Activated naive CD4-positive, alpha-beta T cell treated with anti-CD3 and anti-CD28 coated beads, Interleukin-2, amount 50 U/mL, for 72 hours (primary cell): Measurements from ENCODE around the gene SRMS. TPM values are rescaled to one million over a fixed set of nuclear protein-coding genes. Genes with fewer than 3 reads are reported as not detected.
A peak's percentile ranks its signal among the peaks of the same experiment; 100 is the strongest.
"Not testable (repeated sequence)": the region's sequence is repeated elsewhere in the genome, so short reads cannot be mapped to it uniquely, and the experiment has no call there.

Experiments
- ATAC-seq, 2 donors: fragments of 150-1000 bp; cut with Tn5 transposase; 2 replicates each; pipeline ENCODE4 v1.10.0; 2021; ENCODE audit warnings: mild to moderate bottlenecking in 2 of 2, moderate library complexity in 2 of 2
- DNase-seq, 2 donors: peaks; one replicate each; pipeline ENCODE4 v3.0.0; 2021 to 2022; ENCODE audit warnings: low spot score in 2 of 2
- H3K27ac Mint-ChIP-seq, 2 donors: one replicate each; pipeline ENCODE4 v1.8.0; 2022; ENCODE audit warnings: mild to moderate bottlenecking in 2 of 2, mixed read lengths in 2 of 2
- H3K36me3 Mint-ChIP-seq, 2 donors: one replicate each; pipeline ENCODE4 v1.8.0; 2022; ENCODE audit warnings: mixed read lengths in 2 of 2
- H3K9me3 Mint-ChIP-seq, 2 donors: one replicate each; pipeline ENCODE4 v1.8.0; 2022; ENCODE audit warnings: mixed read lengths in 2 of 2
- total RNA-seq, 2 donors: library from RNA; stranded (reverse); gene quantifications; one replicate each; pipeline ENCODE4 v1.2.3, GENCODE V29; 2022

Gene SRMS
- total RNA-seq, 2 donors from 2014 or later: not detected

DNA sequence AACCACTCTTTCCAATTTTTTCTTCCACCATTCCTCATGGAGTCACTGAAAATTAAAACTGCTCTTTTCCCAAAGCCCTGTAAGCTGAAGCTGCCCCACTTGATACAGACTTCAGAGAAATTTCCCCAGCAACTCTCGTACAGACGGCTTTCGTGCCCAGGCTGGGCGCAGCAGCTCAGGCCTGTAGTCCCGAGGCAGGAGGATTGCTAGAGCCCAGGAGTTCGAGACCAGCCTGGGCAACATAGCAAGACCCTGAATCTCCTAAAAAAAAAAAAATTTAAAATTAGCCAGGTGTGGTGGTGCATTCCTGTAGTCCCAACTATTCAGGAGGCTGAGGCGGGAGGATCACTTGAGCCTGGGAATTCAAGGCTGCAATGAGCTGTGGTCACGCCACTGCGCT, 20.4 kb downstream of the SRMS start:
- Mint-ChIP-seq H3K9me3 (peaks cover 4 to 10% of the 10 kb centered on the region in 2 donors), H3K27ac (no peak overlapping the region), H3K36me3 (peaks cover 12 to 25% of the 10 kb centered on the region in 2 donors)
- ATAC-seq (no peak), DNase-seq (no peak)

DNA sequence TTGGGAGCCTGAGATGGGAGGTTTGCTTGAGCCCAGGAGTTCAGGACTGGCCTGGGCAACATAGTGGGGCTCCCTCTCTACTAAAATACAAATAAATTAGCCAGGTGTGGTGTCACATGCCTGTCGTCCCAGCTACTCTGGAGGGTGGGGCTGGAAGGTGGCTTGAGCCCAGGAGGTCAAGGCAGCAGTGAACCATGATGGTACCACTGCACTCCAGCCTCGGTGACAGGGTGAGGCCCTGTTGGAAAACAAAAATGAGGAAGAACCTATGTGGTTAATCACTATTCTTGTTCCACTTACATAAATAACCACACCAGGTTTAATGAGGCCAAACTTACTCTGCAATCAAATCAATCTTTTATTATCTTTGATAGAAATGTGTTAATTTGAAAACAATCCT, 21.6 kb downstream of the SRMS start:
- ATAC-seq (no peak), DNase-seq (no peak)
- peaks cover 4 to 10% of the 10 kb centered on the region in 2 donors for H3K9me3 Mint-ChIP-seq
- no peak overlapping the region for H3K27ac Mint-ChIP-seq
- peaks cover 12 to 26% of the 10 kb centered on the region in 2 donors for H3K36me3 Mint-ChIP-seq

DNA sequence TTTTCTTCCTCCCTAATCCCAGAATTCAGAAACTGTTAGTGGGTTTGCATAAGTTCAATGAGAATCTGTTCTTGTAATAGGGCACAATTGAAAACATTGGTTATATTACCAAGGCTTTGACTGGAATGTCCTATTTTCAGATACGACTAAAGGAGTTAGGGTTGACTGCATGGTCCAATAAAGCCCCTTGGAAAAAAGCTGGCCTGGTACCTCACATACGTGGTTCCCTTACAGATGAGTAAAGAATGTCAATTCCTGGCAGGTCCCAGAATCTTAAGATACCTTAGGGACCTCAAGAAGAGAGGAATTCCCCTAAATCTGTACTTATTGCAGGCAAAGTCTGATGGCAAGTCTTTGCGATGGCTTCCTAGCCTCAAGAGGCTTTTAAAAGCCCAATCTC, 22.4 kb downstream of the SRMS start:
- H3K9me3 Mint-ChIP-seq: peaks cover 4 to 10% of the 10 kb centered on the region in 2 donors
- ATAC-seq (no peak), DNase-seq (no peak)
- H3K36me3 Mint-ChIP-seq: peaks cover 12 to 26% of the 10 kb centered on the region in 2 donors
- H3K27ac Mint-ChIP-seq: no peak overlapping the region

DNA sequence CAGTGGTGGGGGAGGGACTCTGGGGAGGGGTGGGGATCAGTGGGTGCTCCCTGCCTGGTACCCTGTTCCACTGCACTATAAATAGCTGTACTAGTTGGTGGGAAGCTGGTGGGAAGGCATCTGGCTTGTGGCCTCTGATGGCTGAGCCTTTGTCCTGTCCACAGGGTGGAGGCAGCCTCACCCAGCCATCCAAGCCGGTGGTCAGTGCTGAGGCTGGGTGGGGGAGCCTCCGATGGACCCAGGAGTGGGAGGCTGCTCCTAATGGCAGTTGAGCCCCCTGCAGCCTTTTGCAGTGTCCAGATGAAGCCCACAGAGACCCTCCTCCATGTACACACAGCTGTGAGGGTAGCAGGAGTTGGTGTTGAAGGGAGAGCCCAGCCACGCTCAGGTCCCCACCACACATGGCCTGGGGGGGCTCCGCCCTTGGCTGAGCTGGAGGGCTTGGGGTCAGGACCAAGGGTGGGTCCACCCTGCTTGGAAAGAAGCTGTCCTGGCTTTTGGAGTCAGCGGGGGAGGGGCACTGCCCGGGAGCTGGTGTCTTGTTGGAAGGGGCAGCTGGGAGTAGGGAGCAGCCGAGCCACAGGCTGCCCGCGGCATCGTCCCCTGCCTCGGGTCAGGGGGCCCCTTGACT, 24.5 kb downstream of the SRMS start:
- Mint-ChIP-seq H3K27ac (no peak overlapping the region), H3K9me3 (peaks cover 4 to 10% of the 10 kb centered on the region in 2 donors), H3K36me3 (peaks cover 12 to 26% of the 10 kb centered on the region in 2 donors)
- ATAC-seq (no peak), DNase-seq (no peak)

DNA sequence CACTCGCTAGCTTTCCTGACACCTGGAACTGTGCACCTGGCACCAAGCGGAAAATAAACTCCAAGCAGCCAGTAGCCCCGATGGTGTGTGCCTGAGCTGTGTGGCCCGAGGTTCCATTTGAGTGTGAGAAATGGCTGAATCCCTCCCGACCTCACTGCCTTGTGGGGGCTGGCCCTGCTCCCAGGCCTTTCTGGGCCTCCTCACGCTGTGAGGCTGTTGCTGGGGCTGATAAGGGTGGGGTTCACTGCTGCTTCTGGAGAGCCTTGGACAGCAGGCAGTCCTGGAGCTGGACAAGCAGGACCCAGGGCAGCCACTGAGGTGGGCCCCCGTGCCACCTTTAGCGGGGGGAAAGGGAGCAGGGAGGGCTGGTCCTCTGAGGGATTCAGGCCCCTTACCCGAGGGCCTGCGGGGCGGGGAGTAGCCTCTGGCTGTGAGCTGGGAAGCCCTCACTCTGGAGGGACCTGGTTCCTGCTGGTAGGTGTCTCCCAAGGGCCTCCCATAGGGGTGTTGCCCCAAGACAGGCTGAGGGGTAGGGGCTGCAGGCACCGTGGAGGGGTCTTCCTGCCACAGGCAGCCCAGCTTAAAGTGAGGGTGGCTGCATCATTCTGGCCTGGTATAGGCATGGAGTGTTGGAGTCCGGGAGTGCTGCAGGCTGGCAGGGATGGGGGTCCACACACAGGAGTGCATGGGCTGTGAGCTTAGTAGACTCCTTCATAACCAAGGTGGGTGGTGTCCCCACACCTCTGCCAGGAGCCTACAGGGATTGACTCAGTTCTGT, 25.3 kb downstream of the SRMS start:
- Mint-ChIP-seq H3K27ac (peak overlapping the region in 1 of 2 donors; percentile 52), H3K36me3 (peaks cover 12 to 26% of the 10 kb centered on the region in 2 donors)

DNA sequence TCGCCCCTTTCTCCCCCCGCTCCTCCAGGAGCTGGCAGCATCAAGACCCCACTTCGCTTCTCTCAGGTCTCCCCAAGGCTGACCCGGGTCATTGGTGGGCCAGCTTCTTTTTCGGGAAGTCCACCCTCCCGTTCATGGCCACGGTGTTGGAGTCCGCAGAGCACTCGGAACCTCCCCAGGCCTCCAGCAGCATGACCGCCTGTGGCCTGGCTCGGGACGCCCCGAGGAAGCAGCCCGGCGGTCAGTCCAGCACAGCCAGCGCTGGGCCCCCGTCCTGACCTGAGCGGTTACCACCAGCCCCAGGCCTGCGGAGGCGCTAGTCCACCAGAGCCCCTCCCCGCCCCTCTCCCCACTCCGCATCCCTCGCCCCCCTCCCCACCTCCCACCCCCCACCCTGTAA, 25.9 kb downstream of the SRMS start:
- ATAC-seq: no peak
- Mint-ChIP-seq H3K27ac (peak overlapping the region in 1 of 2 donors; percentile 74), H3K36me3 (peaks cover 12 to 26% of the 10 kb centered on the region in 2 donors), H3K9me3 (peaks cover 4 to 10% of the 10 kb centered on the region in 2 donors)
- DNase-seq: no peak

More for the DNA sequence above, 25.3 kb downstream of the SRMS start:
- H3K9me3 Mint-ChIP-seq: peaks cover 4 to 10% of the 10 kb centered on the region in 2 donors
- DNase-seq: no peak
- no peak for ATAC-seq

DNA sequence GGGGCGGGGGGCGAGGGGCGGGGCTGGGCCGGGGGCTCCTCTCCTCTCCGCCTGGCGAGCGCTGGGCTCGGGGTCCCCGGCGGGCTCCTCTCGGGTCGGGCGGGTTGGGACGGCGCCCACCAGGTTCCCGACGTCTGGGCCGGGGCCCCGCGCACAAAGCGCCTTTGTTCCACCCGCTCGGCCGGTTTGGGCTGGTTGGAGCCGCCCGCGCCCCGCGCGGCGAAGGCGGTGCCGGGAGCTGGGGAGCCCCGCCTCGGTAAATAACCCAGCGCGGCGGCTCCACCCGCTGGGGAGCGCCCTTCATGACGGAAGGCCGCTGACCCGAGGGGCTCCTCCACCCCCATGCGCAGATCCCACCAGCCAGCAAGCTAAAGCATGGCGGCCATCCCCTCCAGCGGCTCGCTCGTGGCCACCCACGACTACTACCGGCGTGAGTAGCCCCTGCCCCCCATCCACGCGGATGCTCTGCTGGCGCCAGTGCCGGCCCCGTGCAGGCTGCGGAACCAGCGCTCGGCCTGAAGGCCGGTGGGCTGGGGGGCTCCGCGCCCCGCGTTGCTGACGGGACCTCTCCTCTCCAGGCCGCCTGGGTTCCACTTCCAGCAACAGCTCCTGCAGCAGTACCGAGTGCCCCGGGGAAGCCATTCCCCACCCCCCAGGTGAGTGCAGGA, 26.5 kb downstream of the SRMS start:
- H3K27ac Mint-ChIP-seq: peak overlapping the region in 1 of 2 donors; percentile 74
- ATAC-seq (peak; percentile 53 to 60), DNase-seq (peak in 1 of 2 donors; percentile 71)
- peaks cover 12 to 26% of the 10 kb centered on the region in 2 donors for H3K36me3 Mint-ChIP-seq
- peaks cover 4 to 10% of the 10 kb centered on the region in 2 donors for H3K9me3 Mint-ChIP-seq

DNA sequence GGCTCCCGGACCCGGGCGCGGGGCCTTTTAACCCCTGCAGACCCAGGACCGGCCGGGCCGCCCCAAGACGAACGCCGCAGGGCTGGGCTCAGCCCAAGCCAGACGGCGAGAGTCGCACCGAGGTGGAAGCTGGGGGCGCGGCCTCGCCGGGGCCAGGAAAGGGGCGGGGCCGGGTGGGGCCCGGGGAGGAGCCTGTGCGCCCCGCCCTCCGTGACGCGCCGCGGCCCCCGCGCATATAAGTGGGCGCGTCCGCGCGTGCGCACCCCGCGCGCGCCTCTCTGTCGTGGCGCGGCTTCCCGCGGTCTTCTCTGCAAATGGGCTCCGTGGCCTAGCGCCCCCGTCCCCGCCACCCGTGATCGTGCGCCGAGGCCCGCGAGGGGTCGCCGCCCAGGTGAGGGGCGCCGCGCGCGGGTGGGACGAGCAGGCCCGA, 27.0 kb downstream of the SRMS start, which contains the start of gene PPDPF:
Gene PPDPF, plus strand, starts transcription at position 262 of the 430 bp plus-strand sequence. CDS start 544 bp downstream, outside the sequence.
- peak within 1 kb of the TSS in 1 of 2 donors; percentile 74 for H3K27ac Mint-ChIP-seq
- ATAC-seq: peak; percentile 87 to 88
- H3K36me3 Mint-ChIP-seq: peaks cover 12 to 26% of the 10 kb centered on the region in 2 donors
- DNase-seq: peak; percentile 85 to 87
- H3K9me3 Mint-ChIP-seq: peaks cover 4 to 10% of the 10 kb centered on the region in 2 donors

DNA sequence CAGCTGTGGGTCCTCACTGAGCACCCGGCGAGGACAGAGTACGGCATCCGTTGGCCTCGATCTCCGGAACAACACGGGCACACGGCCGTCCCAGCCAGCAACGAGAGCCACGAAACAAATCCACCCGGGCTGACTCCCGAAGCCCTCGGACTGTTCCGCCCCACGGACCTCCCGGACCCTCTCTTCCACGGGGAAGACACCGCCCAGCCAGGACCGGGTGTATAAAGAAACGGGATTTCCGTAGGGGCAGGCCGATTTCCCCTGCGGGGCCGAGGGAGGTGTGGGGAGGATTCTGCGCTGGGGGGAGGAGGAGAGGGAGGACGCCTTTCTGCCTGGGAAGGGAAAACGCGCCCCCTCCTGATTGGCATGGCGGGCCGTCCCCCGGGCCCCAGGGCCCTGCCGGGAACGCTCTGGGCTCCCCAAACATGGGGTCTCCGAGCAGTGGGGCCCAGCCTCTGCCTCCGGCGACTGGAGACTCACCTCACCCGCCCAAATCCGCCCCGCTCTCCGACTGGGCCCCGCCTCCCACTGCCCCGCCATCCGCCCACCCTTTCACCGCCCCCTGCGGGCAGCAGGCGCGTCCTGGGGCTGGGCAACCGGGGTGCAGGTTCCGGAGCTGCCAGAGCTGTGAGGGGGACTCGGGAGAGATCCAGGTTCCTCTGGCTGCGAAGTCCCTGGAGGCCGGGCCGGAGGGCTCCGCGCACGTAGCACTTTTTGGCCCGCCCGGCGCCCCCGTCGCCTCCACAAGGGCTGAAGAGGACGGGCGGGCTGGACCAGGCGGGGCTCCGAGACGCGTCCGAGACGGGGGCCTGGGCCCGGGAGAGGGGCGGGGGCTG, 27.7 kb downstream of the SRMS start:
- DNase-seq (peak in 1 of 2 donors; percentile 63), ATAC-seq (peak; percentile 58 to 61)
- H3K36me3 Mint-ChIP-seq: peaks cover 12 to 26% of the 10 kb centered on the region in 2 donors
- peaks cover 4 to 10% of the 10 kb centered on the region in 2 donors for H3K9me3 Mint-ChIP-seq
- H3K27ac Mint-ChIP-seq: no peak overlapping the region

DNA sequence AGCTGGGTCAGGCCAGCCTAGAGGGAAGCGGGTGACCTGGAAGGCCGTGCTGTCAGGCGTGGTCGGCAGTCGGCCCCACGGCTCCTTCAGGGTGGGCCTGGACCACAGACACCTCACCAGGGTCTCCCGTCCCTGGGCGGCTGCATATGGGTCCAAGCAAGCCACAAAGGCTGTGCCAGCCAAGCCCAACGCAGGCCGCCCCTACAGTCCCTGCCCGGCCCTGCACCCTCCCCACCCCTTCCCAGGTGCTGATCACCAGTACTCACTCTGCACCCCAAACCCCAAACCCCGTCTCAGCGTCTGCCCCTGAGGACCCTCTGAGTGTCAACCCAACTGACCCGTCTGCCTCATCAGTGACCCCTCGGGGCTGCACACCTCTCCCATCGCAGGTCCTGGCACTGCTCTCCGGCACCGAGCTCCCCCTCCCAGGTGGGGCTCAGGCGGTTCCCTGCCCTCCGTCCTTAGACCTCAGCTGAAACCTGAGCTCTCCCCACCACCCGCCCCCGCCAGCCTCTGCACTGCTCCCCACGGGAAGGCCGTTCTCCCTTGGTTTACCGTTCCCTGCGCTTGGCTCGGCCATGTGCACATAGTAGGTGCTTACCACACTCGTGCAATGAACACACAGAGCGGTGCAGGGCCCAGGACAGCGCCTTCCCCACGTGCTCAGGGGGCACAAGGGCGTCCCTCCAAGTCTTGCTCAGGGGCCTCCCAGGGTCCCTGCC, 28.4 kb downstream of the SRMS start:
- Mint-ChIP-seq H3K36me3 (peaks cover 12 to 21% of the 10 kb centered on the region in 2 donors), H3K9me3 (peaks cover 4 to 15% of the 10 kb centered on the region in 2 donors), H3K27ac (no peak overlapping the region)
- no peak for DNase-seq
- no peak for ATAC-seq

DNA sequence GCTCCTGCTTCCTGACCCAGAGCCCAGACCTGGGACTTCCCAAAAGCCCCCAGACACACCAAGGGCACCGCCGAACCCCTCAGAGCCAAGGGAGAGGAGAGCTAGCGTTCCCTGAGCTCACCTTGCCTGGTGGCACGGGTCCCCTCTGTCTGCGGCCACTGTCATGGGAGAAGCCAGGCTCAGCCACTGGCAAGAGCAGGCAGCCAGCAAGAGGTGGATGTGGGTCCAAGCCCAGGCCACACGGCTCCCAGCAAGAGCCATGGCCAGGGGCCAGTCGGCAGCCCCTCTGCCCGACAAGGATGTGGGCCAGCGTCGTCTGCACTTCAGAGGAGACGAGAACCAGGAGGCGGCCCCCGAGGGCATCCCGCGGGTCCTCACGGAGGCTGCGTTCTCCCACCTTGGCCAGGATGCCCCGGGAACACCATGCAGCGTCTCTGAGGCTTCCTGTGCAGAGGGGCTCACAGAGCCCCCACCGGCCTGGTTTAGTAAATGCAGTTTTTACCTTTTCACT, 29.1 kb downstream of the SRMS start:
- ATAC-seq (no peak), DNase-seq (no peak)
- Mint-ChIP-seq H3K9me3 (peaks cover 4 to 11% of the 10 kb centered on the region in 2 donors), H3K36me3 (peaks cover 11 to 14% of the 10 kb centered on the region in 2 donors), H3K27ac (no peak overlapping the region)

DNA sequence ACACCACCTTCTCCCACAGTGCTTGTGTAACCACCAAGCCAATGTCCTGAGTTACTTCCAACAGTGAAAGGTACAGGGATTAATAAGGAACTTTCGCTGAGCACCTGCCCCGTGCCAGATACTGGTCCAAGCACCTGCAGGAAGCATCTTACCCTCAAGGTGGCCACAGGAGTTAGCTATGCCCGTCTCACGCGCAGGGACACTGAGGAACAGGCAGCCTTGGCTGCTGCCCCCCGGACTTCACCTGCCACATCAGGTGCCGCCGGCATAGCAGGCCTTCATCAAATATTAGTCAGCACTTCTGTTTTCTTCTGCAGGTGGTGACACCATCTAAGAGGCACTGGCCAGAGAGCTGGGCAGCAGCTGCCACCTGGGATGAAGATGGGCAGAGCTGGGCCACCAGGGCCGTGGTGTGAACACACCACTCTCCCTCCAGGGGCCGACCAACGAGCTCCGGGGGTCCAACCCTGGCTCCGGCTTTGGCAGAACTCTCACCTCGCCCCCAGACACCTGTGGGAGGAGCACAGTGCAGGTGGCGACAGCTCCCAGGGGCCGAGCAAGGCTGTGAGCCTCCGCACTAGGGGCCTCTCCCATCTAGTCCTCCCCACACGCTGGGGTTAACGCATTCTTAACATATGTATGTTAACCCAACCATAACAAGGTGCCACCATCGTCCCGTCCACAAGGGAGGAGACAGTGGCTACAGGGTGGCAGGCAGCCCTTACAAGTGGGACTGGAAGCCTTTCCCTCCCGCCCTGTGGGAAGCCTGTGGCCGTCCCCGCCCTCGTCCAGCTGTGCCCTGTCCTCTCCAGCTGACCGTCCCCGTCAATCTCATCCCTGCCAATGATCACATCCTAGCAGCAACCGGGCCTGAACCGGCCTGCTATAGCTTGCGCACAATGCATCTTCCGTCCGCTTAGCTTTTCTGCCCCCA, 29.9 kb downstream of the SRMS start:
- peak in 1 of 2 donors; percentile 54 for DNase-seq
- Mint-ChIP-seq H3K27ac (no peak overlapping the region), H3K9me3 (peaks cover 2 to 8% of the 10 kb centered on the region in 2 donors), H3K36me3 (peaks cover 6 to 8% of the 10 kb centered on the region in 2 donors)
- ATAC-seq: no peak

DNA sequence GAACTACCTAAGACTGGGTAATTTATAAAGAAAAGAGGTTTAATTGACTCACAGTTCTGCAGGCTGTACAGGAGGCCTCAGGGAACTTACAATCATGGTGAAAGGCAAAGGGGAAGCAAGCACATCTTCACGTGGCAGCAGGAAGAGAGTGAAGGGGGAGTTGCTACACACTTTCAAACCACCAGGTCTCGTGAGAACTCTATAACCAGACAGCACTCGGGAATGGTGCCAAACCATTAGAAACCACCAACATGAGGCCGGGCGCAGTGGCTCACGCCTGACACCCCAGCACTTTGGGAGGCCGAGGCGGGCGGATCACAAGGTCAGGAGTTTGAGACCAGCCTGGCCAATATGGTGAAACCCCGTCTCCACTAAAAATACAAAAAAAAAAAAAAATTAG, 33.0 kb downstream of the SRMS start:
- peak in 1 of 2 donors; percentile 6 for DNase-seq

DNA sequence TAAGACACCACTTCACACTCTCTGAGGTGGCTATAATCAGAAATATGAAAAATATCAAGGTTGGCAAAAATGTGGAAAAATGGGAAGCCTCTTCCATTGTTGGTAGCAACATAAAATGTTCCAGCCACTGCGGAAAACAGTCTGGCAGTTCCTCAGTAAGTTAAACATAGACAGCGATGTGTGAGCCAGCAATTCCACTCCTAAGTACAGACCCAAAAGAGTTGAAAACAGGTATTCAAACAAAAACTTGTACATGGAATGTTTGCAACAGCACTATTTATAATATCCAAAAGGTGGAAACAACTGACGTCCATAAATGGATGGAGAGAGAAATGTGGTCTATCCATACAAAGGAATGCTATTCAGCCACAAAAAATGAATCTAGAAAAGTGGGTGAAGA, 34.3 kb downstream of the SRMS start:
- H3K27ac Mint-ChIP-seq: no peak overlapping the region
- DNase-seq: no peak
- no peak for ATAC-seq
- peaks cover 0 to 5% of the 10 kb centered on the region in 2 donors for H3K36me3 Mint-ChIP-seq
- peaks cover 0 to 6% of the 10 kb centered on the region in 2 donors for H3K9me3 Mint-ChIP-seq

More for the DNA sequence above, 33.0 kb downstream of the SRMS start:
- not testable (repeated sequence) for ATAC-seq, H3K9me3 Mint-ChIP-seq, H3K27ac Mint-ChIP-seq, H3K36me3 Mint-ChIP-seq
